Effector memory CD8-positive, alpha-beta T cell (primary cell): ENCODE results near the gene GBP7.
"Not testable (repeated sequence)": the region's sequence is repeated elsewhere in the genome, so short reads cannot be mapped to it uniquely, and the experiment has no call there.

Experiments
- ATAC-seq: fragments of 150-1000 bp; cut with Tn5 transposase; replicated peaks from 2 replicates; pipeline ENCODE4 v1.10.0; 2021; ENCODE audit warnings: mild to moderate bottlenecking, moderate library complexity
- DNase-seq, 3 experiments: peaks; one replicate each; pipeline ENCODE4 v3.0.0; 2021
- H3K27ac Mint-ChIP-seq, 2 donors: one replicate each; pipeline ENCODE4 v1.8.0; 2022; ENCODE audit warnings: mild to moderate bottlenecking in 2 of 2, mixed read lengths in 2 of 2, moderate library complexity in 2 of 2
- H3K27me3 Mint-ChIP-seq, 2 donors: one replicate each; pipeline ENCODE4 v1.8.0; 2022; ENCODE audit warnings: mixed read lengths in 2 of 2
- H3K36me3 Mint-ChIP-seq: one replicate; pipeline ENCODE4 v1.8.0; 2022; ENCODE audit warnings: mild to moderate bottlenecking, moderate library complexity, mixed read lengths; ENCODE audit not compliant: insufficient read depth
- H3K4me1 Mint-ChIP-seq, 2 donors: one replicate each; pipeline ENCODE4 v1.8.0; 2022; ENCODE audit warnings: low read depth in 2 of 2, mixed read lengths in 2 of 2
- H3K4me3 Mint-ChIP-seq, 2 donors: one replicate each; pipeline ENCODE4 v1.8.0; 2022; ENCODE audit warnings: mild to moderate bottlenecking in 2 of 2, mixed read lengths in 2 of 2, moderate library complexity in 2 of 2
- H3K9me3 Mint-ChIP-seq, 2 donors: one replicate each; pipeline ENCODE4 v1.8.0; 2022; ENCODE audit warnings: mixed read lengths in 2 of 2
- total RNA-seq, 9 experiments: gene quantifications; one replicate each; lab custom pipeline; 2026; lab: John Stamatoyannopoulos, UW

Gene GBP7, protein sequence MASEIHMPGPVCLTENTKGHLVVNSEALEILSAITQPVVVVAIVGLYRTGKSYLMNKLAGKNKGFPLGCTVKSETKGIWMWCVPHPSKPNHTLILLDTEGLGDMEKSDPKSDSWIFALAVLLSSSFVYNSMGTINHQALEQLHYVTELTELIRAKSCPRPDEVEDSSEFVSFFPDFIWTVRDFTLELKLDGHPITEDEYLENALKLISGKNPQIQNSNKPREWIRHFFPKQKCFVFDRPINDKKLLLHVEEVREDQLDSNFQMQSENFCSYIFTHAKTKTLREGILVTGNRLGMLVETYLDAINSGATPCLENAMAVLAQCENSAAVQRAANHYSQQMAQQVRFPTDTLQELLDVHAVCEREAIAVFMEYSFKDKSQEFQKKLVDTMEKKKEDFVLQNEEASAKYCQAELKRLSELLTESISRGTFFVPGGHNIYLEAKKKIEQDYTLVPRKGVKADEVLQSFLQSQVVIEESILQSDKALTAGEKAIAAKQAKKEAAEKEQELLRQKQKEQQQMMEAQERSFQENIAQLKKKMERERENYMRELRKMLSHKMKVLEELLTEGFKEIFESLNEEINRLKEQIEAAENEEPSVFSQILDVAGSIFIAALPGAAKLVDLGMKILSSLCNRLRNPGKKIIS
- total RNA-seq, result 0 to 1.1 (median 0.38) reads per million in 9 experiments

DNA sequence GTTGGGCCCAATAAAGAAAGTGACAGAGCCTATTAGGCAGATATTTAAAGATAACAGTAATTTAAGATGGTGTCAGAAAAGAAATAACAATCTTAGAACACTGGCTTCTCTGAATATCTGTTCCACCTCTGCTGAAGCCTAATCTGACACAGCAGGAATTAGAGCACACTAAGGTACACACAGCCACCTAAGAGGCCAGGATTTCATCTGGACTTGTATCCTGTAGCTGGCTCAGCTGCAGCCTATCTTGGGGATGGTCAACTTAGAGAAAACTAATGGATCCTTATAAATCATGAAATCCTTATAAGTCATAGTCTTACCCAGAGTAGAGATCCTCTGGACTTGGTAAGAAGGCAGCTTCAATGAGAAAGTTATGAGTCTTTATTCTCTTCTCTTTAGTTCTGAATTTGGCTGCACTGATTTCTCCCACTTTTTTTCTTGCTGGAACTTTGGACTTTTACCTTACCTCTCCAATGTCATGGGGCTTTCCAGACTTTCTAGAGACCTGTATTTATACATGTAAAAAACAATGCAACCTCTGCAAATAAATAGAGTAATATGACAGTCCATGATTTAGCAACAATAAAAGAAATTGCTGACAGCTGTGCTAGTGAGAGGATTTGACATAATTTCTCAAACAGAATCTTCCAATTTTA, at the start of gene GBP7:
Gene GBP7 (minus strand): TSS at position 403 of the 656 bp plus-strand sequence. CDS start 4,068 bp downstream, outside the sequence.
- DNase-seq (no peak), ATAC-seq (no peak)
- Mint-ChIP-seq H3K27me3 (no peaks in the 10 kb centered on the region), H3K4me1 (peaks cover 0 to 1% of the 10 kb centered on the region in 2 donors), H3K4me3 (no peak within 1 kb of the TSS), H3K36me3 (peaks cover 3% of the 10 kb centered on the region), H3K27ac (peak within 1 kb of the TSS in 1 of 2 donors; percentile 9), H3K9me3 (no peaks in the 10 kb centered on the region)

DNA sequence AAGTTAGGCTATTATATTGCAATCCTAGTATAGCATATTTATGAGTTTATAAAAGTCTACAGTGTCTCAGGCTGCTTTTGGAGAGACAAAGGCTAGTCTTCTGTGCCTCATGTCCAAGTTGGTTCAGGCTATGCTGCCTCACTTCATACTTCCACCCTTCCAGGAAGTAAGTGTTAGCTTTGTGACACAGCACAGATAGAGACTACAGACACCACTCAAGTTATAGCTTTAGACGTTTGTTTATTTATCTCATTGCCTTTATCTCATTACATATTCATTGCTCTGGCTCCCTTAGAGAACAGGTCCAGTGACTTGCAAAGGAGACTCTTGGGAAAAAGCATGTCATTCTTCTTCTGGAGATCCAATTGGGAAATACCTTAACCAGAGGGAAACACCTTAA, 45.5 kb upstream of the GBP7 start:
- H3K9me3 Mint-ChIP-seq, result peaks cover 0 to 2% of the 10 kb centered on the region in 2 donors
- H3K36me3 Mint-ChIP-seq, result no peaks in the 10 kb centered on the region
- no peak for DNase-seq
- H3K4me3 Mint-ChIP-seq, result no peak overlapping the region
- H3K4me1 Mint-ChIP-seq, result peaks cover 0 to 5% of the 10 kb centered on the region in 2 donors
- no peak overlapping the region for H3K27ac Mint-ChIP-seq
- H3K27me3 Mint-ChIP-seq, result no peaks in the 10 kb centered on the region
- ATAC-seq, result no peak

DNA sequence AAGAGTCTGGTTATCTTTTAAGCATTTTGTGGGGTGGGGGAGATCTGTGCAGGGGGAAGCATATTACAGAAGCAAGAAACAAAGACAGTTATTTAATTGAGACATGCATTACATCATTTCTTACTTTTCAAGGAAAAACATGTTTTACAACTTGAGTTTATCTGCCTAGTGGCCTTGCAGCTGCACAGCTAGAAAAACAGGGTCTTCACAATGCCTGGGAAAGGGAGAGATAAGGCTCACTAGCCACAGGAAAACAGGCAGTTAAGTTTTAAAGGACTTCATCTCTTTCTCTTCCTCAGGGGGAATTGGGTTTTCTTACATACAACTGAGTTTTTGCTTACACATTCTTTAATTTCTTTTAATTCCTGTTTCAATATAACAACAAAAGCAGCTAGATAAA, 44.0 kb upstream of the GBP7 start:
- H3K9me3 Mint-ChIP-seq, H3K36me3 Mint-ChIP-seq, H3K4me1 Mint-ChIP-seq, H3K27ac Mint-ChIP-seq, ATAC-seq, H3K4me3 Mint-ChIP-seq, H3K27me3 Mint-ChIP-seq, DNase-seq: not testable (repeated sequence)

DNA sequence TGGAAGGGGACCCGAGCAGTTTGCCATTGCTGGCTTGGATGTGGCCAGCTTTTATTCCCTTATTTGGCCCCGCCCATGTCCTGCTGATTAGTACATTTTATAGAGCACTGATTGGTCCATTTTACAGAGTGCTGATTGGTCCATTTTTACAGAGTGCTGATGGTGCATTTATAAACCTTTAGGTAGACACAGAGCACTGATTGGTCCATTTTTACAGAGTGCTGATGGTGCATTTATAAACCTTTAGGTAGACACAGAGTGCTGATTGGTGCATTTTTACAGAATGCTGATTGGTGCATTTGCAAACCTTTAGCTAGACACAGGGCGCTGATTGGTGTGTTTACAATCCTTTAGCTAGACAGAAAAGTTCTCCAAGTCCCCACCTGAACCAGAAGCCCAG, 43.1 kb upstream of the GBP7 start:
- H3K36me3 Mint-ChIP-seq, H3K4me3 Mint-ChIP-seq, H3K27ac Mint-ChIP-seq, DNase-seq, H3K27me3 Mint-ChIP-seq, ATAC-seq, H3K9me3 Mint-ChIP-seq, H3K4me1 Mint-ChIP-seq: not testable (repeated sequence)

DNA sequence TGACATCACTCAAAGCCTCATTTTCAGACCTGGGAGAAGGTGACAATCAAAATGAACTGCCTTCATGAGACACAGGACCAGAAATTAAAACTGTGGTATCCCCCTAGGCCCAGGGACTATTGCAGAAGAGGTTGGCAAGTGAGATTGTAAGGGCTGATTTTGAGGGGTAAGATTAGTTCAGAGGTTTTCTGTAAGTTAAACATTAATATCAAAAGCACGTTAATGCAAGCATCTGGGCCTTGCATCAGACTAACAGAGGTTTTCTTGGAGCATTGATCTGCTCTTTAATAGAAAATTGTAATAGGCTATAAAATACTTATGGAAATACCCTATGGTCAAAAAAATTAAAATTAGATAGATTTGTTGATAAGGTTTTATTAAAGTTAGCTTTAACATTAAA, 37.5 kb upstream of the GBP7 start:
- no peaks in the 10 kb centered on the region for H3K9me3 Mint-ChIP-seq
- ATAC-seq (no peak), DNase-seq (no peak)
- H3K36me3 Mint-ChIP-seq, result no peaks in the 10 kb centered on the region
- H3K27me3 Mint-ChIP-seq, result no peaks in the 10 kb centered on the region
- H3K4me3 Mint-ChIP-seq, result no peak overlapping the region
- peaks cover 0 to 4% of the 10 kb centered on the region in 2 donors for H3K4me1 Mint-ChIP-seq
- H3K27ac Mint-ChIP-seq, result peak overlapping the region in 1 of 2 donors; percentile 29

DNA sequence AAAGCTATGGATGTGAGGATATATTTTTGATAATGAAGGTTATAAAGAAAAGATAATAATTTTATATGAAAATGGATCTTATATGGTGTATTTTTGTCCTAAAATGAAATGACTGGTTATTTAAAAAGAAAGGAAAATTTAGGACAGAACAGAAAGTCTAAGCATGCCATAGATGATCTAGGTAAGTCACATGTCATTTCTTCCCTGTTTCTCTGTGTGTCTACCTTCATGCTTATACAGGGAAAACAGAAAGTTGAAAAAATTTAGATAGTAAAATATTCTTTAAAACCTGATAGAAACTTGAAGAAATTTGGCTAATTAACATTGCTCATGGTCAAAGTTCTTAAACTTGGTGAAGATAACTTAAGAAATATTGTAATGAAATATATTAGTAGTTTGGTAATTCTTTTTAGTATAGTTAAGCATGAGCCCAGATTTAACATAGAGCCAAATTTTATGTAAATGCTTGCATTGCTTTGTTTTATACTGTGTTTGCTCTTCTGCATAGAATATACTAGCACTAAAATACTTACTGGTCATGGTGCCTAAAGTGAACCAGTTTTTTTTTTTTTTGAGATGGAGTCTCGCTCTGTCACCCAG, 35.3 kb upstream of the GBP7 start:
- H3K4me3 Mint-ChIP-seq, result no peak overlapping the region
- H3K27ac Mint-ChIP-seq, result peak overlapping the region in 1 of 2 donors; percentile 32
- H3K36me3 Mint-ChIP-seq, result peaks cover 4% of the 10 kb centered on the region
- no peaks in the 10 kb centered on the region for H3K9me3 Mint-ChIP-seq
- H3K27me3 Mint-ChIP-seq, result no peaks in the 10 kb centered on the region
- DNase-seq, result no peak
- peaks cover 0 to 4% of the 10 kb centered on the region in 2 donors for H3K4me1 Mint-ChIP-seq
- ATAC-seq, result no peak

DNA sequence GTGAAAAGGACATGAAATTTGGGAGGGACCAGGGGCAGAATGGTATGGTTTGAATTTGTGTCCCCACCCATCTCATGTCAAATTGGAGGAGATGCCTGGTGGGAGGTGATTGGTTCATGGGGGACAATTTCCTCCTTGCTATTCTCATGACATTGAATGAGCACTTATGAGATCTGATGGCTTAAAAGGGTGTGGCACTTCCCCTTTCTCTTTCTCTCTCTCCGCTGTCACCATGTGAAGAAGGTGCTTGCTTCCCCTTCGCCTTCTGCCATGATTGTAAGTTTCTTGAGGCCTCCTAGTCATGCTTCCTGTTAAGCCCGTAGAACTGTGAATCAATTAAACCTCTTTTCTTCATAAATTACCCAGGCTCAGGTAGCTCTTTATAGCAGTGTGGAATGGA, 30.6 kb upstream of the GBP7 start:
- Mint-ChIP-seq H3K4me3 (no peak overlapping the region), H3K27me3 (no peaks in the 10 kb centered on the region), H3K27ac (no peak overlapping the region), H3K36me3 (peaks cover 4% of the 10 kb centered on the region), H3K9me3 (peaks cover 3 to 8% of the 10 kb centered on the region in 2 donors), H3K4me1 (peaks cover 9 to 22% of the 10 kb centered on the region in 2 donors)
- DNase-seq (no peak), ATAC-seq (no peak)

DNA sequence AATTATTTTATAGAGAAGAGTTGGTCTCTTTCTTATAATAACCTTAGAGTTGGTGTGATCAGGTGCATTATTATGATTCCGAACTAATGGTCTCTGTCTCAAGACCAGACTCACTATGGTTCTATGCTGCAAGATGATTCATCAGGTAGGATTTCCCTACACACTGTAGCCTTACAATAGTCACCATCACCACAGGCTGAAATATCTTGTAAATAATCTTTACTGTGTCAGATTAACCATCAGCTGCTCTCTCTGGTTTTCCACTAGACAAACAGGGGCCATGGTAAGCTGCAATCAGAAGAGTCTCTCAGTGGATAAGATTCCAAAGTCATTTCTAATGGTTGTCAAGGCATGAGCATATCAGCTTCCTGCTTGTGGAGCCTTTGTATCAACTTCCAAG, 27.4 kb upstream of the GBP7 start:
- Mint-ChIP-seq H3K4me1 (peaks cover 18 to 35% of the 10 kb centered on the region in 2 donors), H3K27ac (peak overlapping the region in 1 of 2 donors; percentile 98), H3K36me3 (peaks cover 10% of the 10 kb centered on the region), H3K27me3 (no peaks in the 10 kb centered on the region), H3K4me3 (no peak overlapping the region), H3K9me3 (peaks cover 3 to 8% of the 10 kb centered on the region in 2 donors)
- no peak for ATAC-seq
- DNase-seq, result no peak

DNA sequence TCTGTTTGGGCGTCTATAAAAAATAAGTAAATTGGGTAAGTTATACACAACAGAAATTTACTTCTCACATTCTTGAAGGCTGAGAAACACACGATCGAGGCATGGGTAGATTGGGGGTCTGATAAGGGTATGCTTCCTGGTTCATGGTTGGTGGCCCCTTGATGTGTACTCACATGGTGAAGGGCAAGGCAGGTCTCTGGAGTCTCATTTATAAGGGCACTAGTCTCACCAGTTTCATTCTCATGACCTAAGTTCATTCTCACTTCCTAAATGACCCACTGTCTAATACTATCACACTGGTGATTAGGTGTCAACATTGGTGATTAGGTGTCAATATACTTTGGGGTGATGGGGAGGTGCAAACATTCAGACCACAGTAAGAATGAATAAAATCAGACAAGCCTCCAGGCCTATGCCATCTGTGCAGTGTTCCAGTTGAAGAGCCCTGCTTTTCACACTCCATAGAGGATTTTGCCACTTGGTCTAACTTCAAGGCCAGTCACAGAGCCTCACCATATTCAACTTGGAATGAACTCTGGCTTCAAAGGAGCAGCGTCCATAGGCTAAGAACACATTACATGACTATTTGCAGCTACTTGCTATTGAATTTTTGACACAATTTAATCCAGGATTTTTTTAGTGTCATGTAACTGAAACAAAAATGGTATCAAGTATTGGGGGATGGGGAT, 25.4 kb upstream of the GBP7 start:
- H3K9me3 Mint-ChIP-seq, result peaks cover 3 to 8% of the 10 kb centered on the region in 2 donors
- no peaks in the 10 kb centered on the region for H3K27me3 Mint-ChIP-seq
- peak overlapping the region; percentile 93 to 95 for H3K4me3 Mint-ChIP-seq
- peak overlapping the region; percentile 98 for H3K27ac Mint-ChIP-seq
- peaks cover 13% of the 10 kb centered on the region for H3K36me3 Mint-ChIP-seq
- H3K4me1 Mint-ChIP-seq, result peaks cover 31 to 55% of the 10 kb centered on the region in 2 donors
- DNase-seq, result peak in 1 of 3 experiments; percentile 9
- ATAC-seq, result peak; percentile 31

DNA sequence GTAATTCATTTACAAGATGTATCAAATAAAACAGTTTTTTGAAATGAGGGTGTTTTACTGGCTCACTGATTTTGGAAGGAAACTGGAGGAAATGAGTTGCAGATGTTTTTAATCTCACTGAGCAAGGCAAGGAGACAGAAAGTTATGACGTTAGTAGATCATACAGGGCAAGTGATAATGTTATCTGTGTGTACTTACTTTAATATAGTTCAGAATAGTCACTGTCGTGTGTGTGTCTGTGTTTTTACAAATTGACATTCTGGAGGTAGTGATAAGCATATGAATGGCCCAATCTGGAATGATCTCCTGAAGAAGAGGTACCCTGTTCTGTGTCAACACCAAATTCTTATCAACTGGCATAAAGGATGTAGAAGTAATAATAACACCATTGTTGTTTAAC, 24.9 kb upstream of the GBP7 start:
- Mint-ChIP-seq H3K27ac (peak overlapping the region; percentile 98), H3K4me3 (peak overlapping the region; percentile 93 to 95), H3K9me3 (peaks cover 3 to 8% of the 10 kb centered on the region in 2 donors), H3K27me3 (no peaks in the 10 kb centered on the region), H3K4me1 (peaks cover 31 to 60% of the 10 kb centered on the region in 2 donors), H3K36me3 (peaks cover 19% of the 10 kb centered on the region)
- ATAC-seq (peak; percentile 38), DNase-seq (no peak)

DNA sequence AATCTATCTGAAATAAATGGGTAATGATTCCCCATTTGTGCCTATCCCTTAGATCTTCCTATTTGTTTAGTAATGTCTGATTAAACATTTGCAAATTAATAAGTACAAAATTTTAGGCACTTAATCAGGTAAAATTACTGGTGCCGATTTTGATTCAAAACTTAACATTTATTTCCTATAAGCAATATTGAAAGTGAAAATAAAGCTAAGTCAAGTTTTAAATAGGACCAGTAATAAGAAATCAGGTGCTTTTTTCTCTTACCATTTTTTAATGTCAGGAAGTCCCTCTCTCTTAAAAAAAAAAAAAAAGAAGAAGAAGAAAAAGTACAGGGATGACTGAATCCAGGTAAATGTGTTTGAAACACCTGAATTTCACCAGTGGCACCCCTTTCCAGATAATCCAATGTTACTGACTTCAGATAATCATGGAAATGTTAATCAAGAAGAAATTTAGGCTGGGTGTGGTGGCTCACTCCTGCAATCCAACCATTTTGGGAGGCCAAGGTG, 23.8 kb upstream of the GBP7 start:
- no peaks in the 10 kb centered on the region for H3K27me3 Mint-ChIP-seq

DNA sequence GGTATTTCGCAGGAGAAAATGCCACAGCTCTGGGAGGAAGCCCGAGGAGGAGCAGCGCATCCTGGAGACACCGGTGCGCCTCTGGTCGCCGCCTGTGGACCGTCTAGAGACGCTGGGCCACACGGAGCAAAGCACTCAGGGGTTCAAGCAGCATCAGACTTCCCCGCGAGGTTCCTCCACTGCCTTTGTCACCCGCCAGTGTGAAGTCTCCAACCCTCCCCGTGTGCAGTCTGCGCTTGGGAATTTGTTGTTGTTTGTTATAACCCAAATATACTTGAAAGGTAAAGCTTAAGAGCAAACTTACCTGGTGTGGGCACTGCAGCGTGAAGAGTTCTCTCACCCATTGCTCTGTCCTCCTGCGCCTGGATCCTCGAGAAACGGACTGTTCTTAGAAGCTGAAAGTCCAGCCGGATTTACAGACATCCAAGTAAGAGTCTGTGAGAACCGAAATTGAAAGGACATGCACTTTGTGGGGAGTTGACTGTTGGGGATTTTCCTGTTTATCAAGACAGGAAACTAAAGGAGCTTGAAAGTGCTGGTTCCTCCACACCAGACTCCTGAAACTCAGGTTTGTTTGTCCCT, 22.8 kb upstream of the GBP7 start, which contains the start of gene GBP4:
Gene GBP4 (minus strand): TSS at position 452 of the 582 bp plus-strand sequence. CDS start 108 bp downstream, at position 344.
- H3K27me3 Mint-ChIP-seq, result no peaks in the 10 kb centered on the region
- DNase-seq (peak; percentile 28 to 33 (median 32)), ATAC-seq (peak; percentile 69)
- peak within 1 kb of the TSS; percentile 93 to 95 for H3K4me3 Mint-ChIP-seq
- H3K27ac Mint-ChIP-seq, result peak within 1 kb of the TSS; percentile 98
- peaks cover 37% of the 10 kb centered on the region for H3K36me3 Mint-ChIP-seq
- H3K9me3 Mint-ChIP-seq, result no peaks in the 10 kb centered on the region
- H3K4me1 Mint-ChIP-seq, result peaks cover 43 to 76% of the 10 kb centered on the region in 2 donors

More for the DNA sequence above, 23.8 kb upstream of the GBP7 start:
- Mint-ChIP-seq H3K36me3 (peaks cover 29% of the 10 kb centered on the region), H3K27ac (peak overlapping the region; percentile 98), H3K4me1 (peaks cover 40 to 71% of the 10 kb centered on the region in 2 donors), H3K4me3 (peak overlapping the region; percentile 93 to 95), H3K9me3 (peaks cover 3 to 7% of the 10 kb centered on the region in 2 donors)
- ATAC-seq, result no peak
- DNase-seq, result no peak
